ENCODE data around the gene GABRB3. TPM values are rescaled to one million over a fixed set of nuclear protein-coding genes. Genes with fewer than 3 reads are reported as not detected.

GABRB3 gene
- total and polyA plus RNA-seq, 4 donors = 0.09 to 1.2 (median 0.50) TPM

DNA sequence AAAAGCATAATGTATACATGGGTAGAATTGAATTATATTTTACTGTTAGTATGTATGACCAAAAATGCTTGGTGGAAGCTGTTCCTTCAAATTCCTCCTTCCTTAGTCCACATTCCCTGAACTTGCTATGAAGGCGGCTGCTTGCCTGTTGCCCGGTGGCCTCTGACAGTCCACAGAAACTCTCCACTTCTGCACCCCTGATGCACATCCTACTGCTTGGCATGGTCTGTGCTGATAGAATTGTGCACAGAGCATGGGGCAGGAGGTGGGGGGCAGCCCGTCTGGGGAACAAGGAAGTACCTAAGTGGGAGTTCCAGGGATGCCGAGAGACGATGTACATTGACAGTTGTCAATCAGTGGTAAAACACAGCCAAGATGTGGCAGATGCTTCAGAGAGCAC lies 33.7 kb upstream of the GABRB3 start:
- no peak for DNase-seq (ENCODE audit: low spot score)
- Histone ChIP-seq H3K9me3 (ENCODE audit: control insufficient read depth in 4 of 4, low read length in 3 of 4) (no peaks in the 10 kb centered on the region), H3K27me3 (ENCODE audit: control insufficient read depth in 4 of 4, insufficient read depth in 4 of 4, low read length in 3 of 4) (no peaks in the 10 kb centered on the region), H3K4me1 (ENCODE audit: control insufficient read depth in 4 of 4, insufficient read depth in 4 of 4, low read length in 3 of 4) (no peaks in the 10 kb centered on the region), H3K4me3 (ENCODE audit: low read depth in 1 of 3, low read length in 3 of 3) (no peak overlapping the region), H3K36me3 (ENCODE audit: control insufficient read depth in 4 of 4, insufficient read depth in 3 of 4, low read depth in 1 of 4, low read length in 3 of 4) (no peaks in the 10 kb centered on the region), H3K9ac (ENCODE audit: low read depth in 1 of 2, low read length in 2 of 2) (no peak overlapping the region), H3K27ac (ENCODE audit: low read depth in 1 of 2, low read length in 2 of 2) (no peak overlapping the region)
- WGBS = 70% methylated on average over 5 of the region's 5 CpGs
- TF ChIP-seq, protein P1, sequence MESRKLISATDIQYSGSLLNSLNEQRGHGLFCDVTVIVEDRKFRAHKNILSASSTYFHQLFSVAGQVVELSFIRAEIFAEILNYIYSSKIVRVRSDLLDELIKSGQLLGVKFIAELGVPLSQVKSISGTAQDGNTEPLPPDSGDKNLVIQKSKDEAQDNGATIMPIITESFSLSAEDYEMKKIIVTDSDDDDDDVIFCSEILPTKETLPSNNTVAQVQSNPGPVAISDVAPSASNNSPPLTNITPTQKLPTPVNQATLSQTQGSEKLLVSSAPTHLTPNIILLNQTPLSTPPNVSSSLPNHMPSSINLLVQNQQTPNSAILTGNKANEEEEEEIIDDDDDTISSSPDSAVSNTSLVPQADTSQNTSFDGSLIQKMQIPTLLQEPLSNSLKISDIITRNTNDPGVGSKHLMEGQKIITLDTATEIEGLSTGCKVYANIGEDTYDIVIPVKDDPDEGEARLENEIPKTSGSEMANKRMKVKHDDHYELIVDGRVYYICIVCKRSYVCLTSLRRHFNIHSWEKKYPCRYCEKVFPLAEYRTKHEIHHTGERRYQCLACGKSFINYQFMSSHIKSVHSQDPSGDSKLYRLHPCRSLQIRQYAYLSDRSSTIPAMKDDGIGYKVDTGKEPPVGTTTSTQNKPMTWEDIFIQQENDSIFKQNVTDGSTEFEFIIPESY (IDR thresholded peaks at IDR 0.05) = no peak
- TF ChIP-seq, protein P2, sequence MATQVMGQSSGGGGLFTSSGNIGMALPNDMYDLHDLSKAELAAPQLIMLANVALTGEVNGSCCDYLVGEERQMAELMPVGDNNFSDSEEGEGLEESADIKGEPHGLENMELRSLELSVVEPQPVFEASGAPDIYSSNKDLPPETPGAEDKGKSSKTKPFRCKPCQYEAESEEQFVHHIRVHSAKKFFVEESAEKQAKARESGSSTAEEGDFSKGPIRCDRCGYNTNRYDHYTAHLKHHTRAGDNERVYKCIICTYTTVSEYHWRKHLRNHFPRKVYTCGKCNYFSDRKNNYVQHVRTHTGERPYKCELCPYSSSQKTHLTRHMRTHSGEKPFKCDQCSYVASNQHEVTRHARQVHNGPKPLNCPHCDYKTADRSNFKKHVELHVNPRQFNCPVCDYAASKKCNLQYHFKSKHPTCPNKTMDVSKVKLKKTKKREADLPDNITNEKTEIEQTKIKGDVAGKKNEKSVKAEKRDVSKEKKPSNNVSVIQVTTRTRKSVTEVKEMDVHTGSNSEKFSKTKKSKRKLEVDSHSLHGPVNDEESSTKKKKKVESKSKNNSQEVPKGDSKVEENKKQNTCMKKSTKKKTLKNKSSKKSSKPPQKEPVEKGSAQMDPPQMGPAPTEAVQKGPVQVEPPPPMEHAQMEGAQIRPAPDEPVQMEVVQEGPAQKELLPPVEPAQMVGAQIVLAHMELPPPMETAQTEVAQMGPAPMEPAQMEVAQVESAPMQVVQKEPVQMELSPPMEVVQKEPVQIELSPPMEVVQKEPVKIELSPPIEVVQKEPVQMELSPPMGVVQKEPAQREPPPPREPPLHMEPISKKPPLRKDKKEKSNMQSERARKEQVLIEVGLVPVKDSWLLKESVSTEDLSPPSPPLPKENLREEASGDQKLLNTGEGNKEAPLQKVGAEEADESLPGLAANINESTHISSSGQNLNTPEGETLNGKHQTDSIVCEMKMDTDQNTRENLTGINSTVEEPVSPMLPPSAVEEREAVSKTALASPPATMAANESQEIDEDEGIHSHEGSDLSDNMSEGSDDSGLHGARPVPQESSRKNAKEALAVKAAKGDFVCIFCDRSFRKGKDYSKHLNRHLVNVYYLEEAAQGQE (IDR thresholded peaks at IDR 0.05) = no peak
- TF ChIP-seq FOXA1 (IDR thresholded peaks at IDR 0.05) (no peak), FOXA2 (IDR thresholded peaks at IDR 0.05) (no peak), EGR1 (IDR thresholded peaks at IDR 0.05; ENCODE audit: low read depth in 2 of 2) (no peak), GABPA (IDR thresholded peaks at IDR 0.05 in 1 of 2, conservative IDR thresholded peaks at IDR 0.05 in 1 of 2) (no peak)
- TF ChIP-seq, protein P3, sequence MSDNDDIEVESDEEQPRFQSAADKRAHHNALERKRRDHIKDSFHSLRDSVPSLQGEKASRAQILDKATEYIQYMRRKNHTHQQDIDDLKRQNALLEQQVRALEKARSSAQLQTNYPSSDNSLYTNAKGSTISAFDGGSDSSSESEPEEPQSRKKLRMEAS (IDR thresholded peaks at IDR 0.05) = no peak
- TF ChIP-seq, protein P4, sequence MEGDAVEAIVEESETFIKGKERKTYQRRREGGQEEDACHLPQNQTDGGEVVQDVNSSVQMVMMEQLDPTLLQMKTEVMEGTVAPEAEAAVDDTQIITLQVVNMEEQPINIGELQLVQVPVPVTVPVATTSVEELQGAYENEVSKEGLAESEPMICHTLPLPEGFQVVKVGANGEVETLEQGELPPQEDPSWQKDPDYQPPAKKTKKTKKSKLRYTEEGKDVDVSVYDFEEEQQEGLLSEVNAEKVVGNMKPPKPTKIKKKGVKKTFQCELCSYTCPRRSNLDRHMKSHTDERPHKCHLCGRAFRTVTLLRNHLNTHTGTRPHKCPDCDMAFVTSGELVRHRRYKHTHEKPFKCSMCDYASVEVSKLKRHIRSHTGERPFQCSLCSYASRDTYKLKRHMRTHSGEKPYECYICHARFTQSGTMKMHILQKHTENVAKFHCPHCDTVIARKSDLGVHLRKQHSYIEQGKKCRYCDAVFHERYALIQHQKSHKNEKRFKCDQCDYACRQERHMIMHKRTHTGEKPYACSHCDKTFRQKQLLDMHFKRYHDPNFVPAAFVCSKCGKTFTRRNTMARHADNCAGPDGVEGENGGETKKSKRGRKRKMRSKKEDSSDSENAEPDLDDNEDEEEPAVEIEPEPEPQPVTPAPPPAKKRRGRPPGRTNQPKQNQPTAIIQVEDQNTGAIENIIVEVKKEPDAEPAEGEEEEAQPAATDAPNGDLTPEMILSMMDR (IDR thresholded peaks at IDR 0.05; ENCODE audit: low read depth, low read length, missing input control) = no peak

DNA sequence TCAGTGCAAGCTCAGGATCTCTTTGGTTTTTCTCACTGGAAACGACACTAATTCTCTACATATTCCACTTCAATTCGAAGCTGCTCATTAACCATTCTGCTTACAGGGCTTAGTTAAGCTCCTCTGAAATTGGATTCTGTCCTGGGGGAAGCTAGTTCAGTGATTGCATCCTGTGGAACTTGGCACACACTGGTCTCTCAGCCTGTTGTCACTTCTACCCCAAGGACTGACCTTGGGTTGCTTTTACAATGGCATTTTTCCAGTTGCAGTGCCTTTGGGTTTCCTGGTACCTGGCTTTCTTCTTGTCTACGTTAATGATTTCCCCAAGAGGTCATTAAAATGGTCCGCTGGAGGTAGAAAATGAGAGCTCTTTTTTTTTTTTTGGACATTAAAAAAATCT lies 33.3 kb upstream of the GABRB3 start:
- TF ChIP-seq, protein P4 (IDR thresholded peaks at IDR 0.05; ENCODE audit: low read depth, low read length, missing input control) = no peak
- no peak for TF ChIP-seq YY1 (IDR thresholded peaks at IDR 0.05)
- TF ChIP-seq FOXA1 (IDR thresholded peaks at IDR 0.05) = no peak
- TF ChIP-seq HNF4G (IDR thresholded peaks at IDR 0.05) = no peak
- TF ChIP-seq RAD21 (IDR thresholded peaks at IDR 0.05) = no peak
- TF ChIP-seq, protein P3 (IDR thresholded peaks at IDR 0.05) = no peak
- Histone ChIP-seq H3K27ac (ENCODE audit: low read depth in 1 of 2, low read length in 2 of 2) (no peak overlapping the region), H3K27me3 (ENCODE audit: control insufficient read depth in 4 of 4, insufficient read depth in 4 of 4, low read length in 3 of 4) (no peaks in the 10 kb centered on the region), H3K9ac (ENCODE audit: low read depth in 1 of 2, low read length in 2 of 2) (no peak overlapping the region), H3K4me1 (ENCODE audit: control insufficient read depth in 4 of 4, insufficient read depth in 4 of 4, low read length in 3 of 4) (no peaks in the 10 kb centered on the region), H3K4me3 (ENCODE audit: low read depth in 1 of 3, low read length in 3 of 3) (no peak overlapping the region), H3K9me3 (ENCODE audit: control insufficient read depth in 4 of 4, low read length in 3 of 4) (no peaks in the 10 kb centered on the region), H3K36me3 (ENCODE audit: control insufficient read depth in 4 of 4, insufficient read depth in 3 of 4, low read depth in 1 of 4, low read length in 3 of 4) (no peaks in the 10 kb centered on the region)
- 38% methylated on average over 4 of the region's 4 CpGs for WGBS
- DNase-seq (ENCODE audit: low spot score) = no peak
